Umbilical cord (tissue), 2 donors: ENCODE results near the gene SHOC2. TPM values are rescaled to one million over a fixed set of nuclear protein-coding genes. Genes with fewer than 3 reads are reported as not detected.
"Not testable (repeated sequence)": the region's sequence is repeated elsewhere in the genome, so short reads cannot be mapped to it uniquely, and the experiment has no call there.

Source experiments
- DNase-seq: peaks from one replicate; pipeline ENCODE4 v3.0.0-alpha.2; 2015; ENCODE audit warnings: low spot score
- total RNA-seq: library from RNA; depleted of rRNA; stranded (reverse); fragments of >200 nt; gene quantifications from one replicate; pipeline ENCODE4 v1.2.3, GENCODE V29; 2014; ENCODE audit warnings: low replicate concordance; ENCODE audit not compliant: insufficient read depth

Gene SHOC2
- total RNA-seq, 1 donor from 2014 or later: 77.5 TPM

DNA sequence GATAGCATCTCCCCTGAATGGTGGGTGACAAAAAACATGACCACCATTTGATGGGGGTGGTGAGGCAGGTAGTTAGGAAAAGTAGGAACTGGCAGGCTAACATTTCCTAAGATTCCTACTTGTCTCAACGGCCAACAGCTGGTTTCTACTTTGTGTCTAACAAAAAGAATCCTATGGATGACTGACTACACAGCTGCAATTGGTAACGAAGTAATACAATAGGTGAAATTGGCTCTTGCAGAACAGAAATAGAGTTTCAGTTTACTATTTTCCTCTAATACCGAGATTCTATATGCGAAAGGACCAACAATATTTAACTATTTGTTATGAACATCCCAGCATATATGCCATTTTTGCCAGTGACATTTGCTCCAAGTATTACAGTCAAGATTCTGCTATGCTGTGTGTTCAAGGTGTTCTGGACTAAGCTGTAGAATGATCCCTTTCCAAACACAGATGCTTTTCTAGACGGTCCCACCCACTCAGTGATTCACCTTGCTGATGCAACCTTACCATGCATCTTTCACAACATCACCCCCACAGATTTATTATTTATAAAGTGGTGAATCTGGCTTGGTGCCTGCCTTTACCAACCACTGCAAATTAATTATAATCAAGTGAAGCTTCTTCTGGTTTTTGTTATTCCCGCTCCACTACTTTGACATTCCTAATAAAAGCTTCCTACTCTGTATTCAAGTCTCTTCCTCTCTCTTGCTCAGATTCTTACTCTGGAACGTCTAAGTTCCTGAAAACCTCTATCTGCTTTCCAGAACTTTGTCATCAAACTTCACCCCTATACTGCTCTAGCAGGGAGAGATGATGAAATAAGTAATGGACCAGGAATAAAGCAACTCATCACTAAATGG, 17.2 kb upstream of the SHOC2 start:
- DNase-seq: no peak

DNA sequence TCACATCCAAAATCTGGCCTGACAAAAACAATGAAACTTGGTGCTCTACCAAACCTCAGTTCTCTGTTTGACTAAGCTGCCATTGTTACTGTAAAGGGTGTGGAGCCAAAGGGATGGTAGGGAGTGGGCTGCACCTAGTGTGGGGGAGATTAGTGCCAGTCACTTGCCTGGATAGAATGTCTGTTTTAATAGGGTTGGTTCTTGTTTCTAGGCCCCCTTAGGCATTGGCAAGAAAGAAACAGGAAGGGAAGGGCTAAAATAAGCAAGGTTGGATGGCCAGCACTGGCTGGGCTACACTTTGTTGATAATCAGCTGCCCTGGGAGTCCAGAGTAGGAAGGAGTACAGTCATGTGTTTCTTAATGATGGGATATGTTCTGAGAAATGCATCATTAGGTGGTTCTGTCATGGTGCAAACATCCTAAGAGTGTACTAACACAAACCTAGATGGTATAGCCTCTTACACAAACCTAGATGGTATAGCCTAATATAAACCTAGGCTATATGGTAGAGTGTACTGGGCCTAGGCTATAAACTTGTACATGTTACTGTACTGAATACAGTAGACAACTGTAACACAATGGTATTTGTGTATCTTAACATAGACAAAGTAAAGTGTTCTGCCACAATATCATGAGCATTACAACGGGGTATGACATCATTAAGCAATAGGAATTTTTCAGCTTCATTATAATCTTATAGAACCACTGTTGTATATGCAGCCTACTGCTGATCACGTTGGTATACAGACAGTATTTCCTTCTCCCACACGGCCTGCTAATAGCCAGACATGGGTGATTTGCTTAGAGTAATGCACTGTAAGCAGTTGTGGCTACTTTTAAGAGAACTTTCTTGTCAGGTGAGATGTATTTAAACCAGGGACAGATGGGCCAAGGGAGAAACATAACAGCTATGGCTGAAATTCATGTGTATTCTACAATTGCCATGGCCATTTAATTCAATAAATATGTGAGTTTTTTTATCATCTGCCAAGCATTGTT, 15.8 kb upstream of the SHOC2 start:
- no peak for DNase-seq

DNA sequence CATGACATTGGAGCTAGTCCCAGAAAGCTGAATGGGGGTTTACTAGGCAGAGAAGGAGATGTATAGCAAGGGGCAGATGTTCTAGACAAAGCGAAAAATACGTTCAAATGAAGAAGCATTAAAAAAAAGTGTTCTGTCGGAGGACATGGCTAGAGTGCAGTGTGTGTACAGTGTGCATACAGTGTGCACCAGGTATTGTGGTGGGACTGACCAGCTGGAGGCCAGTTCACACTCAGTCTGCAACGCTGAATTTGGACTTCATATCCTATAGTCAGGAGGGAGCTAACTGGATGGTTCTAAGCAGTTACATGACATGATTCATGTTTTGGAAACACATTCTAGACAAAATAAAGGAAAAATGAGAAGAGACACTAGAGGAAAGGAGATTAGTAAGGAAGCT, 9.3 kb upstream of the SHOC2 start:
- no peak for DNase-seq

DNA sequence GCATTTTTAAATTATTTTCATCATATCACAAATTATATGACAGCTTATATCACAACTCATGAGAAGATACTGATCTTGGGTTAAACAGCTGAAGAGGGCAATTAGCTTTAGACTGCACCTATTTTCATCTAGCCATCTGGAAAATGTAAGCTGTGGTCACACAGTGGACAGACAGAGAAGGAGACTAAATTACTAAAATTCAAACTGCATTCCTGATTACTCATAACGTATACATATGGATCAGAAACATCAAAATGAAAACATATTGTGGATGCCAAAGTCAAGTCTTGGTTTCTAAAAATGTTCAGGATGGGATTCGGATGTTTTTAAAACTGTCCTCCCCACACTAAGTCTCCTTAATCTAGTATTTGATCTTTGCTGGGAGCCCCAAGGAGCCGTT, 7.0 kb upstream of the SHOC2 start:
- no peak for DNase-seq

DNA sequence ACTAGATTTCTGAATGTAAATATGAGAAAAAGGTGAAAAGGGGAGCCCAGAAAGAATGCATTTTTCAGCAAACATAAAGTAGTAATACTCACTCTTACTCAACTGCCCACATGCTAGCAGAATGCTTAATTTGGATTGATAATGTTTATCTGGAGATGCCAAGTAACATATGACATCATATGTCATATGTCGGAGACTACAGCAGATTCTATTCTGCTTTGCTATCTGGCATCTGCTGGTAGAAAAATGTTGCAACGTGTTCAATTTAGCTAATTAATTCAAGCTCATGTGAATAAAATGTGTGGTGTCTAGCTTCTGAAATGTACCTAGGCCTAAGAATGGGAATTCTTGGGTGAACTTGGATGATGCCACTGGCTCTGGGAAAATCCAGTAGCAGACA, 5.0 kb upstream of the SHOC2 start:
- no peak for DNase-seq

DNA sequence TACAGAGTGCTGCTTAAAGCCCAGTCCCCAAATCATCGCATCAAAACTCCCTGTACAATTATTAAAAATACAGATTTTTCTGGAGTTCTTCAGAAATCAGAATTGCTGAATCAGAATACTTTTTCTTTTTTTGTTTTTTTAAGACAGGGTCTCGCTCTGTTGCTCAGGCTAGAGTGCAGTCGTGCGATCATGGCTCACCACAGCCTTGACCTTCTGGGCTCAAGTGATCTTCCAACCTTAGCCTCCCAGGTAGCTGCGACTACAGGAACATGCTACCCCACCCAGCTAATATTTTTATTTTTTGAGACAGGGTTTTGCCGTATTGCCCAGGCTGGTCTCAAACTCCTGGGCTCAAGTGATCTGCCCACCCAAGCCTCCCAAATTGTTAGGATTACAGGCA, 4.4 kb upstream of the SHOC2 start:
- DNase-seq: no peak

DNA sequence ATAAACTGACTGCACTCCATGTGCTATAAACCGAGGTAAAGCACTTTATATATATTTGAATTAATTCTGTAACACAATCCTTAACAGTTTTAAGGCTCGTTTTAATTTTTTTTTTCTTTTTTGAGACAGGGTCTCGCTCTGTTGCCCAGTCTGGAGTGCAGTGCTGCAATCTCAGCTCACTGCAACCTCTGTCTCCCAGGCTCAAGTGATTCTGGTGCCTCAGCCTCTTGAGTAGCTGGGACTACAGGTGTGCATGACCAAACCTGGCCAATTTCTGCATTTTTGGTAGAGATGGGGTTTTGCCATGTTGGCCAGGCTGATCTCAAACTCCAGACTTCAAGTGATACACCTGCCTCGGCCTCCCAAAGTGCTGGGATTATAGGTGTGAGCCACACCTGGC, 3.8 kb upstream of the SHOC2 start:
- DNase-seq: not testable (repeated sequence)

DNA sequence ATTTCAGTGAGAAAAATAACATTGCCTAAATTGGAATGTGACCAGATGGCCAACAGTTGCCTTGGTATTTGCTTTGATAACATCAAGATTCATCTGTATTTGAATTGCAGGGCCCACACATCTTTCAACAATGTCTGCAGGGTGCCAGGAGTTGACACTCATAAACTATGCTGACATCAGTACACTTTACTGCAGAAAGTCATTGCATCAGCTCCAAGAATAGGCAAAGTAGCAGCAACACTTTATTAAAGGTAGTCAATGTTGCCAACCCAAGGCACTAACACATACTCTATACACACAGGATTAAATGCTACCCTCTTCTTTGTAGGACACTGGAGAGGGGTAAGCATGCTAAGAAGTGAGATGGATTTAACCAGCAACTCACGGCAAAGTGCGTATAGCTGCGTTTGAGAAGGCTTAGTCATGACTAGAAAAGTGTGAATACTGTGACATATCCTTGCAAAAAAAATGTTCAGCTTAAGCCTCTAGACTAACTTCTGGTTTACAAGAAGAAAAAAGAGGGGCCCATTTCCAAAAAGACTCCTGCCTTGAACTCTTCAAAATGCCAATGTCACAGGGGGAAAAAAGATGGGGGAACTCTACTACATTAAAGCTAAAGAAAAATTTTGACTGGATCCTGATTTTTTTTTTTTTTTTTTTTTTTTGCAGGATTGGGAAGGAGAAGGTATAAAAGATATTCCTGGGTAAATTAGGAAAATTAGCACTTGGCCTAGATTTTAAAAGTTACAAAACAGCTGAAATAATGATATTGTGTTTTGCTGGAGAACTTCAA, 2.7 kb upstream of the SHOC2 start:
- no peak for DNase-seq

DNA sequence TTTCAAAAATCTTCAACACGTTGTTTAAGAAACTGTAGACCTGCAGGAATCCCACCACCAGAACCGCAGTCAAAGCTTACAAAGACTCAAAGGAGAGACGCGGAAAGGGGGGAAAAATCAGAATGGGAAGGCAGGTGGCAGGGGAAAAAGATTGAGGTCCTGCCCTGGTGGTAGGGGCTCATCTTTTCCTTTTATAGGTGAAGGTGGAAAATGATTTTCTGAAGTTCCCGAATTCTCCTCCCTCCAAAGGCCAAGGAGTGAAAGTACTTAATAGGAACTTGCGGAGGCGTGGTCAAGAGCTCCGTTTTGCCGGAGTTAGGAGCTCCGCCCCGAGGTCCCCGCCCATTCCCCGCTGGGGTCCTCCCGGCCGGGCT, 1.1 kb upstream of the SHOC2 start:
- peak; percentile 99 for DNase-seq

DNA sequence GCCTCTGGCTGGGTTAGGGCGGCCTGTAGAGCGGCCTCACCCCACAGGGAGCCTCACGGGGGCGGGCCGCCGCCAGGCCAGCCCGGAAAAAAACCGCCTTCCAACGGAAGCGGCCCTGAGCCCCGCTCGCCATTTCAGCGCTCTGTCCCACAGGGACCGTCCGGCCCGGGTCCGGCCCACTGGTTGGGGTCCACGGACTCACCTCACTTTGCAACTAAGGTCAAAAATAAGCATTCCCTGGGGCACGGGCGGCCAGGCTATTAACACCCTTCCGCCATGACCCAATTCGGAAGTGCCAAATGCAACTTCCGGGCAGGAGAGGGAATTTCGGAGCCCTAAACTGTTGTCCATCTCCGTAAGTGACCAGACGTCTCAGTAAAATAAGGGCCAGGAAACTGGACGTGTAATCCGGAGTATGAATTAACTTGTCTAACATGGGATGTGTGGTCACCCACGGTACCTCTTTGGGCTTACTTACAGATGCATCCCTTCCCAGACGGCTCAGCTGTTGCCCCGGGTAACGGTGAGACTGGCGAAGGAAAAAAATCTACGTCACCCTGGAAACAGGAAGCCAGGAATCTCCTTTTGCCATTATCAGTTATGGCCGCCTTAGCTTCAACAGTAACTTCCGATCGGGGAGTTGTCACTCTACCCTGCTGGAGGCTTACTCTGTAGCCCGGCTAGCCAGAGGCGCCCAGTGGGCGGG, 608 bp upstream of the SHOC2 start, which contains the start of gene BBIP1:
Gene BBIP1, minus strand, starts transcription at position 538 of the 706 bp plus-strand sequence. CDS start 1,023 bp downstream, outside the sequence.
- peak; percentile 100 for DNase-seq

DNA sequence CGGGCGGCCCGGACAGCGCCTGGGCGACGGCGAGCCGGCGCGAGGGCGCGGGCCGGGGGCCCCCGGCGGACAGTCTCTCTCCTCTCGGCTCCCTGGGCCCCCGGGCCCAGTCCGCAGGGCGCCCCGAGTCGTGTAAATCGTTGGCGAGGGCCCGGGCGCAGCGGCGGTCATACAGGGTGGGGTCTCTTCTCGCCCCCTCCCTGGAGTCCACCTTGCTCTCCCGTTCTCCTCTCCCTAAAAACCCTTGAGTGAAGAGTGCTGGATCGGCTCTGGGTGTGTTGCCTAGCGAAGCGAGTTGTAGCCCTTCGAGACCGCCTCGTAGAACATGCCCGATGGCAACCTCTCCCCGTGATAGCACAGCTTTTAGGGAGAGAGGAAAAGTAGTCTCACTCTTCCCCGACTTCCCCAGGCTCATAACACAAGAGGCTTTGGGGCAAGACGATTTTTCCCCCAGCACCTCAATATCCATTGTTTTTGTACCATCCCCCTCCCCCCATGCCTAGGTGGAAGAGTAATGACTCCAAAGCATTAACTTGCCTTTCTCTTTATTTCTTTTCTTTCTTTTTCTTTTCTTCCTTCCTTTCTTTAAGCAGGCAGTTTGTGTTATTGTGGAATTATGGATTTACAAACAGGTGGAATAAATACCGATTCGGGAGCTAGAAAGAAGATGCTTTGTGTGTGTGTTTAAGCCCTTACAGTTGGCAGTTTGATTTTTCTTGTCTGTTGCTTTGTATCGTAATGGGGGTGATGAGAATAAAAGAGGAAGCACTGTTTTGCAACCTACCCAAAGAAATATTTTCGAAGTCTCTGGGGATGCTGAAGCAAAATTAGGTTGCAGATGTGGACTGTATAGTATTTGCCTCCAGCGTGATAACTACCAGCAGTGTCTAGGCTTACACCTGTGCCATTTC, 822 bp downstream of the SHOC2 start:
- peak; percentile 55 for DNase-seq

DNA sequence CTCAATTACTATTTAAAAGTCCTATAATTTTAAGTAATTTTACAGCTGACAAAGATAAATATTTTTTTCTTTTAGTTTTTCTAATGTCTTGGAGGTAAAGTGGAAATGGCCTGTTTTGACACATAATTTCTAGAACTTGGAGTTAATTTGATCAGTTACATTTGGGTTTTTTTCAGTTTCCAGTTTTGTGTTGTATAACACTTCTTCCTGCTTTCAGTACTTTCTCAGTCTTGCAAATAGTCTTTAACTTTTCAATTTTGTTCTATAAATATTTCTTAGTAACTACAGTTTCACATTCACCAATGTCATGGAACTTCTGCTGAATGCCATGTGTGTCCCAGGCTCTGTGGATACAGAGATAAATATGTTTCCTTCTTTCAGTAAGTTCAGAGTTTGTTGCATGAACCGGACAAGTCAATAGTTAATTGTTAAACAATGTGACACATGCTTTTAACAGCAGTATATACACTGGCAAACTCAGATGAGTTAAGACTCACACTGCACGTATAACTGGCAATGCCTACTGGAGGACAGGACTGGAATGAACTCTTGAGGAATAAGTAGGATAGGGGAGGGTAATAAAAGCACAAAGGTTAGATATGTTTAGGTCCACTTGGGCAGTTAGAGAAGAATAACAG, 4.6 kb downstream of the SHOC2 start:
- no peak for DNase-seq

DNA sequence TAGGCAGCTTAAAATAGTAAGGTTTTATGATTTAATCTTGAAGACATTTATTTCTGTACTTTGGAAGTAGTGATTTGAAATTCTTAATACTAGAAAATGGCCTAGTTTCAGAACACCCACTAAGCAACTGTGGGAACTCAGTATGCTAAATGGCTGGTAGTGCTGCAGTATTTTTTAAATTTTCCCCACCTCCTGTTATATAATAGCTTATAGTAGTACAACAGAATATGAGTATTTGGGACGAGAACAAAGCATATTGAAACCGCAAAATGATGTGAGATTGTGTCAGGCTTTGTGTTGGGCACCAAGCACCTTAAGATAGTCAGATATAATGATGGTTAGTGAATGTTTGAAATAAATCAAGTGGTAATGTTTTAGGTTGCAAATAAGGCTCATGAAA, 8.1 kb downstream of the SHOC2 start:
- no peak for DNase-seq

DNA sequence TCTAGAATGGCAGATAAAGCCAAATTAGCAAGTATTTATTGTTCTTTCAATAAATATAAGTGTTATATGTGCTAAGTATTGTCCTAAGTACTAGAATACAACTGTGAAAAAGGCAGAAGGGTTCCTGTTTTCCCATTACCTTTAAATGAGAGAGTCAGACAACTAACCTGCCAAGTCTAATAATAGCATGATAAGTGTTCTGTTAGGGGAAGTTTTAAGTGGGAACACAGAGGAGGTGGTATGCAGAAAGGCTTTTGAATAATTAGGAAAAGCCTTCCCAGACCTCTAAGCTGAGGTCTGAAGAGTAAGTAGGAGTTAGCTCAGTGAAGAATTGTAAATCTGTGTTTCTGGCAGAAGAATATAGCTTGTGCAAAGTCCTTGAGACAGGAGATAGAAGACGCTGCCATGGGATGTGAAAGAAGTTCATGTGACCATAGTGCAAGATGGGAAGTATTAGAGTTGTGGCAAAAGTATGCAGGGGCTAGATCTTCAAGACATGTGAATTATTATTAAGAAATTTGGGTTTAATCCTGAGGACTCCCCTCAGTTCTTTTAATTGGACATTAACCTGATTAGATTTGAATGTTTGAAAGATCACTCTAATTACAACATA, 12.5 kb downstream of the SHOC2 start:
- no peak for DNase-seq

DNA sequence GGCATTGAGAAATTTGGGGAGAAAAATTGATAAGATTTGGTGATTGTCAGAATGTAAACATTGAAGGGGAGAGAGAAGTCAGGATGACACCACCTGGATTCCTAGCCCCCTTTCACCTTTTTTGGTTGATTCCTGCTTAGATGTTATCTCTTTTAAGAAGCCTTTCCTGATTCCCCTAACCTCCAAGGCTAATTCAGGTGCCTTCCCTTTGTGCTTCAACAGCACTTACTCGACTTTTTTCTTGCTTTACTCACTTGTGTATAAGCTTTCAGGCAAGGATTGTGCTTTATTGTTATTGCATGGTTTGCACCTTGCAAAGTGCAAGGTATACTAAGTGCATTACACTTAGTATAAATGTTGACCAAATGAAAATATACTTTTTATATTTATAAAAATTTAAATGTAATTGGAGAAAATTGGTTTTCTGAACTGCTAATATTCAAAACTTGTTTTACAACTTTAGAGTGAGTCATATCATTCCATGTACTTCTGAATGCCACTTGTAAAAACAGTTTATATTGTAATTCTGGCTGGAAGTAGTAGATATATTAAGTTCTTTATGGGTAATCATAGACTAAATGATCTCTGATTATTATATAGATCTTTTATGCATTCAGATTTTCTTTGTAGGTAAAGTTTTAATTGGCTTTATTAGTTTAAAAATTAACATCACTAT, 13.2 kb downstream of the SHOC2 start:
- DNase-seq: no peak

DNA sequence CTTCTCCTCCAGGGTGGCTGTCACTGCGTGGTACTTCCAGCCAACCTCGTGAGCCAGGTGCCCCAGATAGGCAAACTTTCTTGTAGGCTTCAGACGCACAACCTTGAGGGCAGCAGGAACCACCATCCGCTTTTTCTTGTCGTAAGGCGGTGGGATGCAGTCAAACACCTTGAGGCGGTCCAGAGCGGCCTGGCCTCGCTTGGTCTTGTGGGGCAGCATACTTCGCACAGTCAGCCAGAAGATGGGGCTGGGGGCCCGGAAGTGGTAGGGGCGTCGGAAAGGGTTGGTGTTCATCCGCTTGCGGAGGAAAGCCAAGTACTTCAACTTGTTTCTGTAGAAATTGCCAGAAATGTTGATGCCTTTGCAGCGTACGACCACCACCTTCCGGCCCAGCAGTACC, 17.4 kb downstream of the SHOC2 start:
- DNase-seq: no peak

DNA sequence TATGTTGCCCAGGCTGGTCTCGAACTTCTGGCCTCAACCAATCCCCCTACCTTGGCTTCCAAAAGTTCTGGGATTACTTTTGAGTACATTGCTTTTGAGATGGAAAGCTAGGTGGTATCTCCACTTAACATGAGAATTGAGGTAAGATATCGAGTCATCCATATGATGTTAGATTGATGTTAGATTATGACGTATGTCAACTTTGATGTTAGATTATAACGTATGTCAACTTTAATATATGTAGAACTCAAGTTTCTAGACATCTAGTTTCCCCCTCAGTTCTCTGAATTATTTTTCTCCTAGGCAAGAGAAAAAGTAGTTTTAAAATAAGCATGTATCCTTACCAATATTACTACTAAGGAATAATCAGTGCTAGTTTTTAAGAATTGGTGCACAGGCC, 20.0 kb downstream of the SHOC2 start:
- DNase-seq: no peak

DNA sequence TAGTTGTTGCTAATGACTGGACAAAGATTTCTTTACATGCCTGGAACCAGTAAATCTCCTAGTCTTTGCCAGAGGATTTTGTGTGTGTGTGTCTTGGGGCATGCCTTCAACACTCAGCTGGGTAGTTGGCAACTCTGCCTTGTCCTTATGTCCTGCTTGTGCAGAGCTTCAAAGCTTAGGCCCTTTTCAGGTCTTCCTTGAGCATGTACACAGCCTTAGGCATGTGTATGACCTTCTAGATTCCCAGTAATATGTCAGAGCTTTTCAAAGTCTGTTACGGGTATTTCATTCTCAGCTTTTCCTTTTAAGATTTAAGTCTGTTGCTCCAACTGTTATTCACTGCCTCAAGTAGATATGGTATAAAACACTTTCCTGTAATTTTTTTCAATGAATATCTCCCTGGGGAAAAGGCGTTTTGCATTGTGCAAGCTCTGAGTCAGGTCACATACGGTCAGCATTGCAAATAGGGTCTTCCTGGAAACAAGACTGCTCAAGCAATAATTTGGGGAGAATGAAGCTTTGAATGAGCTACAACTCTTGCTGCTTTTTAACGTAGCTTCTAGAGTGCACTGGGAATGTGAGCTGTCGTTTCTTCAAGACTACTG, 25.5 kb downstream of the SHOC2 start:
- DNase-seq: peak; percentile 13
